Memory B cell (primary cell): ENCODE results near the gene CACUL1.

Experiments
- ATAC-seq: fragments of 150-1000 bp; cut with Tn5 transposase; 2 replicates; pipeline ENCODE4 v1.10.0; 2021; ENCODE audit warnings: low read depth, mild to moderate bottlenecking, moderate library complexity
- DNase-seq, 2 donors: peaks; one replicate each; pipeline ENCODE4 v3.0.0; 2022; ENCODE audit warnings: low spot score in 2 of 2
- H3K27ac Mint-ChIP-seq: one replicate; pipeline ENCODE4 v1.8.0; 2022; ENCODE audit warnings: mild to moderate bottlenecking, moderate library complexity, mixed read lengths
- H3K27me3 Mint-ChIP-seq: one replicate; pipeline ENCODE4 v1.8.0; 2022; ENCODE audit warnings: mixed read lengths
- H3K36me3 Mint-ChIP-seq: one replicate; pipeline ENCODE4 v1.8.0; 2022; ENCODE audit warnings: mild to moderate bottlenecking, mixed read lengths
- H3K4me1 Mint-ChIP-seq: one replicate; pipeline ENCODE4 v1.8.0; 2022; ENCODE audit warnings: mixed read lengths
- H3K4me3 Mint-ChIP-seq: one replicate; pipeline ENCODE4 v1.8.0; 2022; ENCODE audit warnings: mild to moderate bottlenecking, moderate library complexity, mixed read lengths
- H3K9me3 Mint-ChIP-seq: one replicate; pipeline ENCODE4 v1.8.0; 2022; ENCODE audit warnings: mixed read lengths

CACUL1 gene

DNA sequence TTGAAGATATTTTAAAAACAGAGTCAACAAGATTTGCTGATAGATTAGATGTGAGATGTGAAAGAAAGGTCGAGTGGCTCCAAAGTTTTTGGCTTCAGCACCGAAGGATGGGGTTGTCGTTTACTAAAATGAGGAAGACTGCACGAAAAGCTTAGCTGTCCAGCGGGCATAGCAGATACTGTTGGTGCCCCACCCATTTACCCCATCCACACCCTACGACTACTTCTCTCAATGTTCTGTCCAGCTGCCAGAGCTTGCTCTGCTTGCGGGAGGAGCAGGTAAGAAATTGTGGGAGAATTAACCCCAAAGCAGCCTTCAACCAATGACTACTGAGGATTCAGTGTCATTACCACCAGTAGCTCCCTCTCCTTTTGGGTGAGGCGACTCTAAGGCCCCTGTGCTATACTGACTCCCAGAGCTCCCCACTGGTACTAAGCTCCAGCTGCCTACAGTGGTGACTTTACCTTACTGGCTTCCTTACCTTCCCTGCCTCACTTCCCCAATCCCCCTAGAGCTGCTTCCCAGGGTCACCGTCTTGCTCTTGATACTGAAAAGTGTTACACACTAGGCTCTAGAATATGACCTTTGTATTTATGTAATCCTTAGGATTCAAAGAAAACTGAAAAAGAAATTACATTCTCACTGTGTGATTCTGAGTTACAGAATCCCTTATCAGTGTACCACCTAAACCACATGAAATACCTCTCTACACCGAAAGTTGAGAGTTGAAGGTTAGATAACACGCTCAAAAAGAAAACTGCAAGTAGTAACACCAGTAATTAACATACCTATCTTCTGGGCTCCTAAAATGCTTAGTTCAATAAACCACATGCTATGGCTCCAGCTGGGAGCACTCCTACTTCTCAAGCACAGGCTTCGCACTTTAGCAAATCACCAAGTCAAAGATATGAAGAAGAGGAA, 22.3 kb downstream of the CACUL1 start:
- Mint-ChIP-seq H3K36me3 (peaks cover 4% of the 10 kb centered on the region), H3K27ac (peak overlapping the region; percentile 98), H3K27me3 (no peaks in the 10 kb centered on the region), H3K4me1 (peaks cover 38% of the 10 kb centered on the region), H3K9me3 (no peaks in the 10 kb centered on the region), H3K4me3 (no peak overlapping the region)
- DNase-seq (no peak), ATAC-seq (no peak)

DNA sequence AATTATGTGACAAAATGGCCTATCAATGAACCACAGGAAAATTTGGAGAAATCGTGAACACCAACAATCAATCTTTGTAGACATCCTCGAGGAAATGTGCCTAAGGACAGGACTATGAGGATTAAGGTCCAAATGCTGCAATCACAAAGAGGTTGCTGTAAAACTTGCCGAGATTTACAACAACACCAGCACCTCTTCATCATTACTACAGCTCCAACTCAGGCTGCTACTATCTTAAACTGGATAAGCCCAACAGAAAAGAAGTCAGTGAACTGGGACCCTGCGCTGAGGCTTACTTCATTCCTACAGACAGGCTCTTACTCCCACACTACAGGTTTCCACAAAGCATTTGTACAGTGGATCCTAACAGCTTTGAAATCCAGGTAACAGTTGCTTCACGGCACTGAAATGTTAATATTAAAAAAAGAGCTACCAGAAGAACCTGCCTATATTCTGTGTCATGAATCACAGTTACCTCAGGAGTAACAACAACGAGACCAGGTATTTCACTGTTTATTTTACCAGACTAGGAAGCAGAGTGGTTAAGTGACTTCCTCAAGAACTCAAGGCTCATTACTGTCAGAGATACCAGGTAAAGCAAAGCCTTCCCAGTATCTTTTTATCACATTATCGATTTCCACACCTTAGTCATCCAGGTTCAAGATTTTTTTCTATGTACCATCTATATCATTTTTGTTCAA, 23.9 kb downstream of the CACUL1 start:
- no peak for DNase-seq
- no peak for ATAC-seq
- Mint-ChIP-seq H3K27me3 (no peaks in the 10 kb centered on the region), H3K4me3 (peak overlapping the region; percentile 51), H3K4me1 (peaks cover 41% of the 10 kb centered on the region), H3K9me3 (no peaks in the 10 kb centered on the region), H3K27ac (peak overlapping the region; percentile 98), H3K36me3 (peaks cover 9% of the 10 kb centered on the region)

DNA sequence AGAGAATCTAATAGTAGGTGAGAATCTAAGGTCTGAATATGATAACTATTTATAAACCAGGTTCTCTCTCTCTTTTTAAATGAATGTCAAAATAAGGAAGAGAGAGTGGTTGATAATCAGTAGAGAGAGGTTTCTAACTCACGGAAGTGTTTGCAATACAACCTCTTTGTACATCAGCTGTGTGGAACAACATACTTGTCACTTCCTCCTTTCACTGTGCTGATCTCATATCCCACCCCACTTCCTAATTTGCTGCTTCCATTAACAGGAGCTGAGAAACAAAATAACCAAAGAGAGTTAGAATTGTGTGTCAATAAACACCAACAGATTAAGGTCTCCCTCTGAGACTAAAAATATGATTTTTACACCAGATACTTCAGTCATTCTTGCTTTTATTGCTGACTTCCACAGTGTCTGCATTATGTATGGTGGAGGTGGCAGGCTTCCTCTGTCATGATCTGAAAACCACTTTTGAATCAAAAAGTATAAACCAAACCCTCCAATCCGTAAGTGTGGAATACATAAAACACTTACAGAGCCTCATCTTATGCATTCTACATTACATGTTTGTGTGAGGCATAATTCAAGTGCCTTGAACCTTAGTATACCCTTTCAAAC, 25.0 kb downstream of the CACUL1 start:
- Mint-ChIP-seq H3K36me3 (peaks cover 10% of the 10 kb centered on the region), H3K9me3 (no peaks in the 10 kb centered on the region), H3K27me3 (no peaks in the 10 kb centered on the region), H3K4me1 (peaks cover 37% of the 10 kb centered on the region), H3K4me3 (peak overlapping the region; percentile 75), H3K27ac (peak overlapping the region; percentile 98)
- ATAC-seq = peak; percentile 100
- peak in 1 of 2 donors; percentile 33 for DNase-seq

DNA sequence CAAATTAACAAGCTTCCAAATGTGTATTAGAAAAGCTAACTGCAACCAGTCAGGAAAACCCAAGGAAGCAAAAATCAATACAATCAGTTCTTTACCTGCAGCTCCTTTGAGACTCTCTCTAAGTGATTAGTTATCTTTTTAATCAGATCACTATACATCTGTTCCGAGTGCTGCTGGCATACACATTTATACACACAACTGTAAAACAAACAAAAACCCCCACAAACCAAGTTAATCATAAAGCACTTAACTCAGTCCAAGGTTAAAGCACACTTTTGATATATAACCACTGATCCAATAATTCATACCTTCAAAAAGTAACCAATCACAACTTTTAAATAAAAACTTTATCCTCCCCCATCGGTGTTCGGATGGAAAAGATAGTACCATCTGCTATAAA, 25.6 kb downstream of the CACUL1 start:
- Mint-ChIP-seq H3K9me3 (no peaks in the 10 kb centered on the region), H3K36me3 (peaks cover 10% of the 10 kb centered on the region), H3K4me1 (peaks cover 35% of the 10 kb centered on the region), H3K4me3 (peak overlapping the region; percentile 75), H3K27ac (peak overlapping the region; percentile 98), H3K27me3 (no peaks in the 10 kb centered on the region)
- no peak for DNase-seq
- peak; percentile 2 for ATAC-seq

DNA sequence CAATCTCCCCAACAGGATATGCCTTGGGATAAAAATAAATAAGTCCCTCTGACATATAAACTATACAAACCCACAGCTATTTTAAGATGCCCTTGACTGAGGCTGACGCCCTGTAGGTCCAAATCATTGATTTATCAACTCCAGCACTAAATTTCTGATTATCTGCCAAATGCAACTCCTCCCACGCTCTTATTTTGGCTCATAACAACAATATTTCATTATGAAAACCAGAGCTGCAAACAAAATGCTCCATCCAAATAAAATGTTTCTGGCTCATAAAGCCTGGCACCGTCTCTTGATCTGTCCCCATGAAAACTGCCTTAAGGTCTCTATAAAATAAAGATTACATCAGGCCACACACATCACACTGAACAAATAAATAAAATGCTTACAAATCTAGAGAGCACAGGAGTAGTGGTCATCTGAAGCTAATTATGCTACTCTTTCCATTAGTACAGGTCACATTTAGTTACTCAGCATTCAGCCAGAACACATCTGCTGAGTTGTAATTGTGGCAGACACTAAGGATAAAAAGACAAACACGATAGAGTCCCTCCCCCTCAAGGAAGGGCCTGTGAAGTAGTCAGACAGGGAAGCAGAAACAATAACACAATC, 28.8 kb downstream of the CACUL1 start:
- H3K36me3 Mint-ChIP-seq = peaks cover 8% of the 10 kb centered on the region
- H3K9me3 Mint-ChIP-seq = no peaks in the 10 kb centered on the region
- no peak for ATAC-seq
- H3K4me3 Mint-ChIP-seq = no peak overlapping the region
- DNase-seq = no peak
- H3K4me1 Mint-ChIP-seq = peaks cover 22% of the 10 kb centered on the region
- H3K27me3 Mint-ChIP-seq = no peaks in the 10 kb centered on the region
- no peak overlapping the region for H3K27ac Mint-ChIP-seq

DNA sequence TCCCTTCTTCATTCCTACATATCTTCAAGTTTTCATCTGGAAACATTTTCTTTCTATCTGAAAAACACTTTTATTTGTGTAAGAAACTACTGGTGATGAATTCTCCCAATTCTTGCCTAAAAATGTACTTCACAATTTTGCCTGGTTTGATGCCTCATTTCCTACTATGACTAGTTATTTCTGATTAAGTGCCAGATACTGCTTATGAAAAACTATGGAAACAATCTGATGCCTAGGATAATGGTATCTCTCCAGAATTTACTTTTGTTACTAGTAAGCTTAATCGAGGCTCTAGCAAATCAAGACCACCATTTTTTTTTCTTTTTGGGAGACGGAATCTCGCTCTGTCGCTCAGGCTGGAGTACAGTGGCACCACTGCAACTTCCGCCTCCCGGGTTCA, 31.3 kb downstream of the CACUL1 start:
- DNase-seq (no peak), ATAC-seq (no peak)
- H3K27me3 Mint-ChIP-seq = no peaks in the 10 kb centered on the region
- H3K36me3 Mint-ChIP-seq = peaks cover 8% of the 10 kb centered on the region
- peaks cover 5% of the 10 kb centered on the region for H3K4me1 Mint-ChIP-seq
- peak overlapping the region; percentile 63 for H3K27ac Mint-ChIP-seq
- H3K9me3 Mint-ChIP-seq = no peaks in the 10 kb centered on the region
- H3K4me3 Mint-ChIP-seq = no peak overlapping the region

DNA sequence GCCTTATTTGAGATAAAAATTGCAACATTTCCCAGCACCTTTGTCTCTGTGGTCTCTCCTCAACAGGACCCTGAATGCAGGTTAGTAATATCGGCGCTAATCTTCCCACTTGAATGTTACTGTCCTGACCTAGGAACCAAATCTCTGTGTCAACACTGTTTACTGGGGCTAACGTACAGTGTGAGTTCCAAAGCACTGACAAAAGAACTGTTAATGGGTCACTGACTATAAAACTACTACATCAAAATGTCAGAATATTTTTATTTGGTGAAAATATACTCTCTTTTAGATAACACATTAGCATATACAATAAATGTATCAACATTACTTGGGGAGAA, 33.3 kb downstream of the CACUL1 start:
- Mint-ChIP-seq H3K4me3 (no peak overlapping the region), H3K36me3 (peaks cover 8% of the 10 kb centered on the region), H3K27ac (no peak overlapping the region), H3K9me3 (no peaks in the 10 kb centered on the region), H3K27me3 (no peaks in the 10 kb centered on the region), H3K4me1 (peaks cover 5% of the 10 kb centered on the region)
- DNase-seq (no peak), ATAC-seq (no peak)

DNA sequence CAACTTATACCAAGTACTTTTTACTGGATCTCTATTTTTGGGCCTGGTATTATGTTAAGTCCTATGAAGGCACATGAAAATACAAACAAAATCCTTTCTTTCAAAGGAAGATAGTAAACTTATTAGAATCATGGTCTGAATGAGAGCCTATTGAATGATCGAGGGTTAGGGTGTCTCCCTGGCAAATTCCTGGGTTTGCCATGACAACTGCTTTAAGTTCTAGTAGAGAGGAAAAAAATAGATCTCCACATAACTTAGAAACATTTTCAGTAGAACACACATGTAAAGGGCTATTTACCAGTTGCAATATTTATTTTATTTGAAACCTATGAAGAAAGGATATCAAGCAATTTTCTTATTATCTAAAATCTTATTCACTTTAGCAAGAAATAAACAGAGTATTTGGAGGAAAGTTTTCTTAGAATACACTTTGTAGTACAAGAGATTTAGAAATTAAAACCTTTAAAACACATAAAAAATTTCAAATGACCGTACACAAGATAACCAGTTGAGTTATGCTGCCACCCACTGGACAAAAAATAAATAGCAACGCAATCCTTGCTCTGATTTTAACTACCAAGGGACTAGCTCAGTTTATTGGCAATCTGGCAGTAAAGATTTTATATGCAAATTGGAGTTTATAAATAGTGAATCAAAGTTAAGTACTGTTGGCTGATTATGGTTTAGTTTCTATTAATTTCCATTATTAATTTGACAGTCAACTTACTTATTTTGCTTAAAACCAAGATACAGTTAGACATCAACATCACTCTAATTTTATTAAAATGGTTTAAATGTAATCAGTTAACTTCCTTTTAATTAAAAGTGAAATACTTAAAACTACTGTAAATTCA, 33.9 kb downstream of the CACUL1 start:
- H3K4me3 Mint-ChIP-seq = no peak overlapping the region
- no peaks in the 10 kb centered on the region for H3K27me3 Mint-ChIP-seq
- DNase-seq = peak; percentile 61 to 69
- no peak overlapping the region for H3K27ac Mint-ChIP-seq
- peaks cover 4% of the 10 kb centered on the region for H3K36me3 Mint-ChIP-seq
- no peaks in the 10 kb centered on the region for H3K9me3 Mint-ChIP-seq
- ATAC-seq = peak; percentile 50
- H3K4me1 Mint-ChIP-seq = peaks cover 2% of the 10 kb centered on the region

DNA sequence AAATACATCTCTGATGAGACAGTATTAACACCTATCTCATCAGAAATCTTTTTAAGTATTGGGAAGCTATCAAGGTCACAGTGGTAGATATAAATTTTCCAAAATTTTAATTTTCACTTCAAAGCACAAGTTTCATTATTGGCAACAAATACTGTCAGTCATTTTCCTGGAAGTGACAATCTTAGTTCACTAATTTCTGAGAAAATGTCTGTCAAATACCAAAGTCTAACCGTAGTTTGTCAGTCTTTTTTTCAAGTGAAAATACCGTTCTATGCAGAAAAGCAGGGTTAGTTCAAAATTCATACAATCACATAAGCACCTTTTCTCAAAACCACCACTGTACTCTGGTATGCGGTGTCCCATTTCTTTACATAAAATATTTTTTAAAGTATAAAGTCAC, 40.4 kb downstream of the CACUL1 start:
- Mint-ChIP-seq H3K4me1 (peaks cover 3% of the 10 kb centered on the region), H3K27ac (no peak overlapping the region), H3K9me3 (no peaks in the 10 kb centered on the region), H3K36me3 (peaks cover 6% of the 10 kb centered on the region), H3K4me3 (no peak overlapping the region), H3K27me3 (no peaks in the 10 kb centered on the region)
- no peak for DNase-seq
- ATAC-seq = no peak

DNA sequence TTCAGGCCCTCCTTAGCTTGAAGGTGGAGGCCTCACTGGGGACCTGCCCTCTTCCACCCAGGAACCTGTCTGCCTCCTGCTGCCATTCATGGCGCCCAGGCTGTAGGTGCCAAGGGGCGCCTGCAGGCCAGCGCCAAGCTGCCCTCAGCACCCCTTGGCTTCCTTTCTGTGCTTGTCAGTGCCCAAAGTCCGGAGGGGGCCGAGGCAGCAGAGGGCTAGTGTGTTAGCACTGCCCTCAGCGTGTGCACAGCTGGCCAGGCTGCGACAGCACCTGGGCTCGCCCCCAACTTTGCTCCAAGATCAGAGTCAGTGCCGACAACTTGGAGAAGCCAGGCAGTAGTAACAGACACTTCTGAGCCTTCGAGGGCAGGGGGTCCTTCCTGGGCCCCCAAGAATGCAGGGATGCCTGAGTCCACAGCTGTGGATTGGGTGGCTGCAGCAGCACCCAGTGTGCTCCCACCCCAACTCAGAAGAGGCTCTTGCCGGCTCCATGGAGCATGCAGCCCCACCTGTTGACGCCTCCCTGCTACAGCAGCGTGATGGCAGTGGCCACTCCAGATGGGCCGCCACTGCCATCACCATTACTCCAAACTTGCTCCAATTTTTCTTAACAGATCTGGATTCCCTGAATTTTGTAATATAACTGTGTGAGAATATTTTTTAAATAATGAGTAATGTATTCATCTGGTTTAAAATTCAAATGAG, 41.7 kb downstream of the CACUL1 start:
- Mint-ChIP-seq H3K27ac (no peak overlapping the region), H3K36me3 (peaks cover 6% of the 10 kb centered on the region), H3K27me3 (no peaks in the 10 kb centered on the region), H3K4me1 (peaks cover 3% of the 10 kb centered on the region), H3K4me3 (no peak overlapping the region), H3K9me3 (no peaks in the 10 kb centered on the region)
- no peak for ATAC-seq
- DNase-seq = no peak

DNA sequence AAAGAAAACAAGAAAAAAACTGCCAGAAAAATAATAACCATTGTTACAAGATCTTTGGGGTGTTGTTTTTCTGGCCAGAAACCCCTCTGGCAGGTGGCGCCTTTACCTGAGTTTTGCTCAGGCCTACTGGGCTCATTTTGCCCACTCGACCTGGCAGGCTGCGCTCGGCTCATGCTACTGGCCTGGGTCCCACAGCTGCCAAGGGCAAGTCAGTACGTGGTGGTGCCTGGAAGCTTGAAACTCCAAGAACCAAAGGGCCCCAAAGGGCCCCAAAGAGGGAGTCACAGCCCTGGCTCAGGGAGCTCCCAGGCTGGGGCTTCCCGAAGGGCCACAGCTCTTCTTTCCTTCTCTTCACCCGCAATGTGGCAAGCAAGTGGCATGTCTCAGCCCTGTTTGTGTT, 42.7 kb downstream of the CACUL1 start:
- peaks cover 3% of the 10 kb centered on the region for H3K4me1 Mint-ChIP-seq
- ATAC-seq (no peak), DNase-seq (no peak)
- peaks cover 6% of the 10 kb centered on the region for H3K36me3 Mint-ChIP-seq
- H3K9me3 Mint-ChIP-seq = no peaks in the 10 kb centered on the region
- H3K27ac Mint-ChIP-seq = no peak overlapping the region
- H3K4me3 Mint-ChIP-seq = no peak overlapping the region
- H3K27me3 Mint-ChIP-seq = no peaks in the 10 kb centered on the region

DNA sequence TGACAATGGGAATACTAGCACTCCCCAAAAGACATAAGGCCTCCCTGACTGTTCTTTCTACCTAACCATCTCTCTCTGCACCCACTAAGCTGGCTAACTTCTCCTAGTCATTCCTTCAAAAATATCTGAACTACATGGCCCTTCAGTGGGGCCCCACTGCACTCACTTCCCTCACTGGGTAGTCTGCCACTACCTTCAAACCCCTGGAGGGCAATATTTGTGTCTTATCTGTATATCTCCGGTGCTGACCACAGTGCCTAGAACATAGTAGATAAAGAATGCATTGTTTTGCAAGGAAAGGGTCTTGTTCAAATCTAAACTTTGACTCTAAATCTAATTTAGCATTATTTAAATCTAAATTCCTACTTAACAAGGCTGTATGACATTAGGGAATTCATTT, 44.3 kb downstream of the CACUL1 start:
- Mint-ChIP-seq H3K4me3 (no peak overlapping the region), H3K27me3 (no peaks in the 10 kb centered on the region), H3K4me1 (peaks cover 3% of the 10 kb centered on the region), H3K36me3 (peaks cover 12% of the 10 kb centered on the region), H3K9me3 (no peaks in the 10 kb centered on the region), H3K27ac (no peak overlapping the region)
- DNase-seq (no peak), ATAC-seq (no peak)

DNA sequence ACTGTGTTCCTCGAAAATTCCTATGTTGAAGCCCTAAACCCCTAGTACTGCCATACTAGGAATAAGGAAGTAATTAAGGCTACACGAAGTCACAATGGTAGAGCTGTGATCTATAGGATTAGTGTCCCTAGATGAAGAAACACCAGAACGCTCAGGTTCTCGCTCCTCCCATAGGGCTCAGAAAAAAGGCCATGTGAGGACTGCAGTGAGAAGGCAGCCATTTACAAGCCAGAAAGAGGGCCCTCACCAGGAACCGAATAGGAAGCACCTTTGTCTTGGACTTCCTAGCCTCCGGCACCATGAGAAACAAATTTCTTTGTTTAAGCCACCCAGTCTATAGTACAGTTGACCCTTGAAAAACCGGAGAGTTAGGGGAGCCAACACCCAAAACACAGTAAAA, 46.2 kb downstream of the CACUL1 start:
- H3K27ac Mint-ChIP-seq = no peak overlapping the region
- no peaks in the 10 kb centered on the region for H3K27me3 Mint-ChIP-seq
- ATAC-seq (no peak), DNase-seq (no peak)
- no peak overlapping the region for H3K4me3 Mint-ChIP-seq
- H3K9me3 Mint-ChIP-seq = no peaks in the 10 kb centered on the region
- peaks cover 12% of the 10 kb centered on the region for H3K36me3 Mint-ChIP-seq
- peaks cover 3% of the 10 kb centered on the region for H3K4me1 Mint-ChIP-seq
